GM21360 (cell line): Measurements from ENCODE around the gene TRMT10B.
A peak's percentile ranks its signal among the peaks of the same experiment; 100 is the strongest.

Source experiments
- ATAC-seq: cut with Tn5 transposase; IDR thresholded peaks from one replicate; pipeline ENCODE4 v1.9.1; 2021; ENCODE audit warnings: mild to moderate bottlenecking, moderate library complexity; ENCODE audit not compliant: unreplicated experiment

Gene TRMT10B

GRCh38 chr9:37753489-37754190 lies at the start of gene TRMT10B:
TRMT10B (plus strand) TSS chr9:37753805; CDS start chr9:37761932, 8,127 bp downstream.
- ATAC-seq: peak; percentile 76

GRCh38 chr9:37705787-37706186 lies 47.8 kb upstream of the TRMT10B start:
- no peak for ATAC-seq

GRCh38 chr9:37706290-37706689 lies 47.3 kb upstream of the TRMT10B start:
- no peak for ATAC-seq

GRCh38 chr9:37707748-37708147 lies 45.9 kb upstream of the TRMT10B start:
- ATAC-seq: no peak

- no peak for ATAC-seq
Measured at GRCh38 chr9:37710046-37710445, 43.6 kb upstream of the TRMT10B start.

GRCh38 chr9:37715260-37715659 lies 38.3 kb upstream of the TRMT10B start:
- no peak for ATAC-seq

- ATAC-seq: no peak
Measured at GRCh38 chr9:37715991-37716505, 37.6 kb upstream of the TRMT10B start.

GRCh38 chr9:37719526-37719925 lies 34.1 kb upstream of the TRMT10B start:
- no peak for ATAC-seq

- no peak for ATAC-seq
Measured at GRCh38 chr9:37727013-37727412, 26.6 kb upstream of the TRMT10B start.

GRCh38 chr9:37729499-37729898 lies 24.1 kb upstream of the TRMT10B start:
- no peak for ATAC-seq

GRCh38 chr9:37730256-37730655 lies 23.3 kb upstream of the TRMT10B start:
- ATAC-seq: no peak

- ATAC-seq: no peak
Measured at GRCh38 chr9:37730839-37731238, 22.8 kb upstream of the TRMT10B start.

- no peak for ATAC-seq
Measured at GRCh38 chr9:37732086-37732741, 21.4 kb upstream of the TRMT10B start.

- no peak for ATAC-seq
Measured at GRCh38 chr9:37732952-37733351, 20.7 kb upstream of the TRMT10B start.

- no peak for ATAC-seq
Measured at GRCh38 chr9:37739222-37739621, 14.4 kb upstream of the TRMT10B start.

- ATAC-seq: no peak
Measured at GRCh38 chr9:37740128-37740527, 13.5 kb upstream of the TRMT10B start.

- no peak for ATAC-seq
Measured at GRCh38 chr9:37740631-37741328, 12.8 kb upstream of the TRMT10B start.

- ATAC-seq: no peak
Measured at GRCh38 chr9:37745970-37746369, 7.6 kb upstream of the TRMT10B start.

GRCh38 chr9:37746448-37747270 lies 6.9 kb upstream of the TRMT10B start:
- ATAC-seq: no peak

GRCh38 chr9:37747271-37747753 lies 6.3 kb upstream of the TRMT10B start:
- ATAC-seq: no peak

- no peak for ATAC-seq
Measured at GRCh38 chr9:37749129-37749528, 4.5 kb upstream of the TRMT10B start.
